GM19351 (cell line): Measurements from ENCODE around the gene PROSER3.

Experiments used
- ATAC-seq: cut with Tn5 transposase; IDR thresholded peaks from one replicate; pipeline ENCODE4 v1.9.1; 2021; ENCODE audit warnings: mild to moderate bottlenecking, moderate library complexity; ENCODE audit not compliant: unreplicated experiment

Gene PROSER3

DNA sequence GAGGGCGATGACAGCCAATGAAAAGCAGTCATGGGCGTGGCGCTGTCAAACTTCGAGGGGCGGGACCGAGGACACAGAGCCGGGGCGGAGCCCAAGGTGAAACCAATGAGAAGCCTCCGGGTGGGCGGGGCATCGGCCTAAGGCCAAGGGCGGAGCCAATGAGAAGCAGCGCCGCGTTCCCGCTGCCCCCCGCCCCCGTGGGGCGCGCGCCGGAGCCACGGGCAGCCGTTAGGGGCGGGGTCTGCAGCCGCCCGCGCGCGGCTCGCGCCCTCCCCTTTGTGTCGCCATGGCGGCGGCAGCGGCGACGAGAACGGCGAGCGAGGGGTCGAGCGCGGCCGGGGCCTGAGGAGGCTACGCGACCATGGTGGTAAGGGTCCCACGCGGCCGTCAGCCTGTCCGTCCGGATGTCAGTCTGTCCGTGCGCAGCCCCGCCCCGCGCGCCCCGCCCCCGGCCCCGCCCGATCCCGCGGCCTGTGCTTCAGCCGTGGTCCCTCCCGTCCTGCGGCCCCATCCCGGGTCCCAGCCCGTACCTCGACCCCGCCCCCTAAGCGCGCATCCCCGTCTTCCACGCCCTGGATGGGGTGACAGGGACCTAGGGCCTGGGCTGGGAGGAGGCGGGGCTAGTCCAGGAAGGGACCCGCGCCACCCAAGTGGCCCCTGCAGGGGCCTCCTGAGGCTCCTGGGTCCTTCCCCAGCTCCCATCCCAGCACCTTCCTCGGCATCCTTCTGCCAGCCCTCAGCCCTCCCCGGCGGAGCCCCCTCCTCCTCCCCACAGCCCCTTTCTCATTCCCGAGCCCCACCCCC lies 17.5 kb downstream of the PROSER3 start, which contains the start of gene ARHGAP33:
Gene ARHGAP33 (plus strand): TSS at position 267 of the 804 bp plus-strand sequence. CDS start 95 bp downstream, at position 362.
- peak; percentile 93 for ATAC-seq

GRCh38 chr19:35776102-35776788 lies 18.3 kb downstream of the PROSER3 start:
- ATAC-seq, result no peak

DNA sequence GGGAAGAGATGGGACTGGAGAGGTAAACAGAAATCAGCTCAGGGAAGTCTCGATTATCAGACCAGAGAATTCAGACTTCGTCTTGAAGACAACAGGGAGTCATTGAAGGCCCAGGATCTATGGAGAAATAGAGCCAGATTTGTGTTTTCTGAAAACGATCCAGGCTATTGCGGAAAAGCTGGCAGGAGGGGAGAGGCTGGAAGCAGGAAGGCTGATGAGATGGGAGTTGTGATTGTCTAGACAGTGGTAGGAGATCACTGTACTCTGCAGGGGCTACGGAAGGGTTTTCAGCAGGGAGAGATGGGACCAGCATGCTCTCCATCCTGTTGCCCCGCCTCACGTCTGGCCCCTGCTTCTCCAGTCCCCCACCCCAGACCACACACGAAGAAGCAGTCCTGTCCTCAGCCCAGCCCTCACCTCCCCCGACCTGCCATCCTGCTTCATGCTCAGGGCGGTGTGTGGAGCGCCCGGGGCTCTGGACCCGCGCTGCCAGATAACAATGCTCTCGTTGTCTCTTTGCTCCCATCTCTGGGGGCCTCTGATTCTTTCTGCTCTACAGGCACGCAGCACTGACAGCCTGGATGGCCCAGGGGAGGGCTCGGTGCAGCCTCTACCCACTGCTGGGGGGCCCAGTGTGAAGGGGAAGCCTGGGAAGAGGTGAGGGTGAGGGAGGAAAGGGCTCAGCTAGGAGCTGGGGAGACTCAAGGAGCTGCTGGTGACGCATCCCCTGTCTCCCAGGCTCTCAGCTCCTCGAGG lies 19.3 kb downstream of the PROSER3 start:
- no peak for ATAC-seq

DNA sequence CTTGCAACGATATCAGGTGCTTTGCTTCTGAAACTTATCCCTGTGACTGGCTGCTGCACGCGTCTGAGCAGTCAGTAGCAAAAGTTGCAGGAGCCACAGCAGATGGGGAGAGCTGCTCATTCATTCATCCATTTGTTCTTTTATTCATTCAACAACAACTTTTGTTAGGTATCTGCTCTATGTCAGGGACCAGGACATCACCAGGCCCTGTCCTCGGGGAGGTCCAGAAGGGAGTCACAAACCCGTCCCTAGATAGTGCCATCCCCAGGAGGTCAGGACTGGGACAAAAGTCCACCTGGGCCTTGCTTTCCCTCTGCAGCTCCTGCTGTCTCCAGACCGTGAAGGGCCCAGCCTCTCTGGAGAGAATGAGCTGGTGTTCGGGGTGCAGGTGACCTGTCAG lies 20.0 kb downstream of the PROSER3 start:
- no peak for ATAC-seq

- ATAC-seq, result no peak
Measured at GRCh38 chr19:35779033-35779432, 21.1 kb downstream of the PROSER3 start.

DNA sequence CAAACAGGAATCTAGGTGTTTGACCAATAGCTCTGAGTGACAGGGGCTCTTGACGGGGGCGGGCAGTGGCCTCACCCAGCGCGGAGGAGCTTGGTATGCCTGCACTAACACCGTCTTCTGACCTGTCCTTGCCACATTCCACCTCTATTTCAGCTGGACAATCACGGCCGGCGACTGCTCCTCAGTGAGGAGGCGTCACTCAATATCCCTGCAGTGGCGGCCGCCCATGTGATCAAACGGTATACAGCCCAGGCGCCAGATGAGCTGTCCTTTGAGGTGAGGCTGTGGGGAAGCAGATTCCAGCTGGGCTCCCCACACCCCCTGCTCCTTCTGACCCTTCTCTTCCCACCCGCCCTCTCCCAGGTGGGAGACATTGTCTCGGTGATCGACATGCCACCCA lies 22.1 kb downstream of the PROSER3 start:
- ATAC-seq, result no peak

DNA sequence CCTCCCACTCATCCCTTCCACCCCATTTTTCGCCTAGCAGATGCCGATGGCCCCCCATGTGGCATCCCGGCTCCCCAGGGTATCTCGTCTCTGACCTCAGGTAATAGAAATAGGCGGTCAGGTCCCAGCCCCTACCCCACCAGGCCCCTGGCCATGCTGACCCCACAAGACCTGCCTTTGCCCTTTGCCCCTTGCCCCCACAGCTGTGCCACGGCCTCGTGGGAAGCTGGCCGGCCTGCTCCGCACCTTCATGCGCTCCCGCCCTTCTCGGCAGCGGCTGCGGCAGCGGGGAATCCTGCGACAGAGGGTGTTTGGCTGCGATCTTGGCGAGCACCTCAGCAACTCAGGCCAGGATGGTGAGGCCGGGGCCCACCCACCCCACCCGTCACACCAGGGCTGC lies 22.7 kb downstream of the PROSER3 start:
- ATAC-seq, result no peak

DNA sequence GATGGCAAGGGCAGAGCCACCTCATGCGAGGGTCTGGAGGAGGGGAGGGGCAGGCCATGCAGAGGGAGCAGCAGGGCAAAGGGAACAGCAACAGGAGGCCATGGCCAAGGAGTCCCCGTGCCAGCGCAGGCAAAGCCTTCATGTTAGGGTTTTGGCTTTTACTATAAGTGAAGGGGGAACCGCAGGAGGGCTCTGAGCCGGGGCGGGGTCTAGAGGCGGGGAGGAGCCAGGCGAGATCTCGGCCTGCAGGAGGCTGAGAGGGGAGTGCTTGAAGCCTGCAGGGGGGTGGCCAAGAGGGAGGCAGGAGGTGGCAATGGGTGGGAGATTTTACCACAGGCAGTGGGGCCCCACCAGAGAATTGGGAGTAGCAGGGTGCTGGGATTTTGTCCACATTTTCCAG lies 23.7 kb downstream of the PROSER3 start:
- ATAC-seq, result no peak

GRCh38 chr19:35782589-35782988 lies 24.6 kb downstream of the PROSER3 start:
- ATAC-seq, result no peak

GRCh38 chr19:35783469-35784434 lies 25.8 kb downstream of the PROSER3 start:
- ATAC-seq, result no peak

DNA sequence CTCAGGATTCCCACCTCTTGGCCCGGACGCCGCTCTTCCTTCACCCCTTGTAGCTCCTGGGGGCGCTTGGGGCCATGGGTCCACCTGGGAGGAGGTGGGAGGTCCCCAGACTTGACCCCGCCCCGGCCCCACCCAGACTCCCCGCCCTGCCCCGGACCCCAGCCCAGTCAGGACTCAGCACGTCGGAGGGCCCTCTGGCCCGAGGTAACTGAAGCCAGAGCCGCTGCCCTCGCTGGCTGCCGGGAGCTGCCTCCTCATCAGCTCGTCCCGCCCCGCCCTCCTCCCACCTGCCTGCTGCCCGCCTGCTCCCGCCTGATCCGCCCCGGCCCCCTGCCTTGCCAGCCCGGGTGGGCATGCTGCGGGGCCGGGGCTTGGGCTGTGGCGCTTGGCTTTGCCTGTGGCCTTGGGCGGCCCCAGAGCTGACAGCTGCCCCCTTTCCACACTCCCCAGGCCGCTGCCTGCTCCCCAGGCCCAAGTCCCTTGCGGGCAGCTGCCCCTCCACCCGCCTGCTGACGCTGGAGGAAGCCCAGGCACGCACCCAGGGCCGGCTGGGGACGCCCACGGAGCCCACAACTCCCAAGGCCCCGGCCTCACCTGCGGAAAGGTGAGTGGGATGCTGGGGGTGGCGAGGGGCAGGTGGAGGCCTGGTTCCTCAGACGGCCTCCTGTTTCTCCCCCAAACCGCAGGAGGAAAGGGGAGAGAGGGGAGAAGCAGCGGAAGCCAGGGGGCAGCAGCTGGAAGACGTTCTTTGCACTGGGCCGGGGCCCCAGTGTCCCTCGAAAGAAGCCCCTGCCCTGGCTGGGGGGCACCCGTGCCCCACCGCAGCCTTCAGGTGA lies 26.7 kb downstream of the PROSER3 start:
- ATAC-seq, result no peak

DNA sequence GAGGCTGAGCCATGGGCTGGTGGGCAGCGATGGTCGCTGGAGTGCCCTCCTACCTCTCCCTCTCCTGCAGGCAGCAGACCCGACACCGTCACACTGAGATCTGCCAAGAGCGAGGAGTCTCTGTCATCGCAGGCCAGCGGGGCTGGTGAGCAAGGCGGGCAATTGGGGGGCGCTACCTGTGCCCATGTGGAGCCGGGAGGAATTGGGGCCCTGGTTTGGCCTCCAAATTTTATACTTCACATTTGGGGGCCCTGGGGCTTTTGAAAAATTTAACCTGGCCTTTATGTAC lies 27.3 kb downstream of the PROSER3 start:
- no peak for ATAC-seq

DNA sequence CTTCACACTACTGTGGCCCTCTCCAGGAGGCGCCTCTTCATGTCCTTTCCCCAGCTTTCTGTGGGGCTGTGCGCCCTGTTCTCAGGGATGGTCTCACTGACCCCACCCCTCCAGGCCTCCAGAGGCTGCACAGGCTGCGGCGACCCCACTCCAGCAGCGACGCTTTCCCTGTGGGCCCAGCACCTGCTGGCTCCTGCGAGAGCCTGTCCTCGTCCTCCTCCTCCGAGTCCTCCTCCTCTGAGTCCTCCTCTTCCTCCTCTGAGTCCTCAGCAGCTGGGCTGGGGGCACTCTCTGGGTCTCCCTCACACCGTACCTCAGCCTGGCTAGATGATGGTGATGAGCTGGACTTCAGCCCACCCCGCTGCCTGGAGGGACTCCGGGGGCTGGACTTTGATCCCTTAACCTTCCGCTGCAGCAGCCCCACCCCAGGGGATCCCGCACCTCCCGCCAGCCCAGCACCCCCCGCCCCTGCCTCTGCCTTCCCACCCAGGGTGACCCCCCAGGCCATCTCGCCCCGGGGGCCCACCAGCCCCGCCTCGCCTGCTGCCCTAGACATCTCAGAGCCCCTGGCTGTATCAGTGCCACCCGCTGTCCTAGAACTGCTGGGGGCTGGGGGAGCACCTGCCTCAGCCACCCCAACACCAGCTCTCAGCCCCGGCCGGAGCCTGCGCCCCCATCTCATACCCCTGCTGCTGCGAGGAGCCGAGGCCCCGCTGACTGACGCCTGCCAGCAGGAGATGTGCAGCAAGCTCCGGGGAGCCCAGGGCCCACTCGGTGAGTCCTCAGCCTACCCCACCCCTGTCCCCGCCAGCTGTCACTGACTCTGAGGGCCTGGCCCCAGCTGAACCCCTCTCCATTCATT lies 28.6 kb downstream of the PROSER3 start:
- no peak for ATAC-seq

DNA sequence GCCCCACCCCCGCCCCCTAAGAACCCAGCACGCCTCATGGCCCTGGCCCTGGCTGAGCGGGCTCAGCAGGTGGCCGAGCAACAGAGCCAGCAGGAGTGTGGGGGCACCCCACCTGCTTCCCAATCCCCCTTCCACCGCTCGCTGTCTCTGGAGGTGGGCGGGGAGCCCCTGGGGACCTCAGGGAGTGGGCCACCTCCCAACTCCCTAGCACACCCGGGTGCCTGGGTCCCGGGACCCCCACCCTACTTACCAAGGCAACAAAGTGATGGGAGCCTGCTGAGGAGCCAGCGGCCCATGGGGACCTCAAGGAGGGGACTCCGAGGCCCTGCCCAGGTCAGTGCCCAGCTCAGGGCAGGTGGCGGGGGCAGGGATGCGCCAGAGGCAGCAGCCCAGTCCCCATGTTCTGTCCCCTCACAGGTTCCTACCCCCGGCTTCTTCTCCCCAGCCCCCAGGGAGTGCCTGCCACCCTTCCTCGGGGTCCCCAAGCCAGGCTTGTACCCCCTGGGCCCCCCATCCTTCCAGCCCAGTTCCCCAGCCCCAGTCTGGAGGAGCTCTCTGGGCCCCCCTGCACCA lies 29.3 kb downstream of the PROSER3 start:
- no peak for ATAC-seq

- no peak for ATAC-seq
Measured at GRCh38 chr19:35788205-35788960, 30.4 kb downstream of the PROSER3 start.

DNA sequence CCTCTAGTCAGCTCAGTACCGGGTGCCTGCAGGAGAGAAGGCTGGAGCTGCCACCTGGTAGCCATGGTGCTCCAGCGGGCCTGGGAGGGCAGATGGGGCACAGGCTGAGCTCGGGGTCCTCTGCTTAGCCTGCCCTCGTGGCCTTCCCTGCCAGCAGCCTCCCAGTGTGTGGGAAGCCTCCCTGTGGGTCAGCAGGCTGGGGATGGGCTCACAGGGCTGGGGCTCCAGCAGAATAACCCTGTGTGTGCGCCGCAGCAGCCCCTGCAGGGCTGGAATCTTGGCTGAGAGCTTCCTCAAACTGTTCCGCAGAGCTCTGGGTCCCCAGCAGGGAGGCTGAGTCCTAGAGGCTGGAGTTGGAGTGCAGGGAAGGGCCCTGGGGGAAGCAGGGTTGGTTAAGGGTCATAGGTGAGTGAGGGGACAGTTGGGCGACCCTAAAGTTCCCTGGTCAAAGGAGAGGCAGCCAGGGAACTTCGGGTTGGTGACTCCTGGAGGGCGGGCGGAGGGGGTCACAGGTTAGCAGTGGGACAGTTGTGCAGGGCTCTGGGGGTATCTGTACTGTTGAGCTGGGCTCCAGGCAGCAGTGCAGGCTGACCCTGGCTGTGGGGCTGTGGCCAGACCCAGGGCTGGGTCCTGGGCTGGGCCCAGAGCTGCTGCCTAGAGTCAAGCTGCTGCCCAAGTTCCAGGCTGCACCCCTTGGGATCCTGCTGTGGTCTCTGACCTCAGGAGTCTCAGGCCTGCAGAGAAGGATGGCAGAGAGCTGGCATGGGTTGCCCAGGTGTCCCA lies 31.4 kb downstream of the PROSER3 start:
- no peak for ATAC-seq
